ENCODE measurements around the gene SAMD4A.

- TF ChIP-seq CTCF (IDR thresholded peaks at IDR 0.05) (no peak), POLR2A (IDR thresholded peaks at IDR 0.05) (no peak)
Measured at GRCh38 chr14:54625112-54625511, 58.2 kb downstream of the SAMD4A start.

Data from lower leg skin (tissue), 3 donors.